ENCODE measurements around the gene TK2.

The TK2 gene

DNA sequence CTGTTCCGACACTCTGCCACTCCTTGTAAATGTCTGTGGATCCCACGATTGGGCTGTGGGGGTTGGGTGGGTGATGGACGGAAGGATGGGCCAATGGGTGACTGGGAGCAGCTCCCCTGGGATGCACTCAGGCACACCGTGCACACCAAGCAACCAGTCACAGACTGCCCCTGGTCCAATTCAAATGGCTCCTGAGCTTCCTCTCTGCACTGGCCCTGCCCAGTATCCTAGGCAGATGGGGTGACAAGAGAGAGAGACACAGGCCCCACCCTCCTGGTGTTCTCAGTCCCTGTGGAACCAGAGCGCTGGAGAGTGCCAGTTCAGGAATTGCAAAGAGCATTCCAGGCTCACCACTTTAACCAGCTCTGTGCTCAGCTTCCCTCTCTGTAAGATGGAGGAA, 90.0 kb downstream of the TK2 start:
- DNase-seq: no peak

DNA sequence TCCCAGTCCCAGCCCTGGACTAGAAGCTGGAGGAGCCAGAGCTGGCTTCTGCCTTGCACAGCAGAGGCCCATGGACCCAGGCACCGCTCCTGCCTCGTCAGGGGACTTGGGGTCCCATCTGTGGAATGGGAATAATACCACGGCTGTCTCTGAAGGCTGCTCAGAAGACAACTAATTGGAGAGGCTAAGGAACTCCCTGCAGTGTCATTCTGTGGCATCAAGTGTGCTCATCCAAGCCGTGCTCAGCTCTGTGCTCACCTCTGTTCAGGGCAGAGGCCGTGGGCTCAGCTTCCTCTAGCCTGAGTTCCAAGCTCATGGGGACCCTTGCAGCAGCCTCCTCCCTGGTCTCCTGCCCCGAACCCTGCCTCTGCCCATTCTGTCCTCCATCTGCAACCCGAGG, 91.1 kb downstream of the TK2 start:
- DNase-seq: no peak

GRCh38 chr16:66458292-66458691, 91.6 kb downstream of the TK2 start:
- no peak for DNase-seq

Measured in NCI-H345 (cell line).